GM19025 (cell line): ENCODE results near the gene TPI1.
"Not testable (repeated sequence)": the region's sequence is repeated elsewhere in the genome, so short reads cannot be mapped to it uniquely, and the experiment has no call there.

Experiments used
- ATAC-seq: cut with Tn5 transposase; IDR thresholded peaks from one replicate; pipeline ENCODE4 v1.9.1; 2021; ENCODE audit warnings: mild to moderate bottlenecking, low read depth, moderate library complexity; ENCODE audit not compliant: unreplicated experiment

The TPI1 gene

GRCh38 chr12:6865307-6865706 lies 2.0 kb upstream of the TPI1 start:
- not testable (repeated sequence) for ATAC-seq

- no peak for ATAC-seq
Measured at GRCh38 chr12:6866163-6866919, 990 bp upstream of the TPI1 start.

- ATAC-seq, result peak; percentile 8
Measured at GRCh38 chr12:6866920-6867412, 365 bp upstream of the TPI1 start.

DNA sequence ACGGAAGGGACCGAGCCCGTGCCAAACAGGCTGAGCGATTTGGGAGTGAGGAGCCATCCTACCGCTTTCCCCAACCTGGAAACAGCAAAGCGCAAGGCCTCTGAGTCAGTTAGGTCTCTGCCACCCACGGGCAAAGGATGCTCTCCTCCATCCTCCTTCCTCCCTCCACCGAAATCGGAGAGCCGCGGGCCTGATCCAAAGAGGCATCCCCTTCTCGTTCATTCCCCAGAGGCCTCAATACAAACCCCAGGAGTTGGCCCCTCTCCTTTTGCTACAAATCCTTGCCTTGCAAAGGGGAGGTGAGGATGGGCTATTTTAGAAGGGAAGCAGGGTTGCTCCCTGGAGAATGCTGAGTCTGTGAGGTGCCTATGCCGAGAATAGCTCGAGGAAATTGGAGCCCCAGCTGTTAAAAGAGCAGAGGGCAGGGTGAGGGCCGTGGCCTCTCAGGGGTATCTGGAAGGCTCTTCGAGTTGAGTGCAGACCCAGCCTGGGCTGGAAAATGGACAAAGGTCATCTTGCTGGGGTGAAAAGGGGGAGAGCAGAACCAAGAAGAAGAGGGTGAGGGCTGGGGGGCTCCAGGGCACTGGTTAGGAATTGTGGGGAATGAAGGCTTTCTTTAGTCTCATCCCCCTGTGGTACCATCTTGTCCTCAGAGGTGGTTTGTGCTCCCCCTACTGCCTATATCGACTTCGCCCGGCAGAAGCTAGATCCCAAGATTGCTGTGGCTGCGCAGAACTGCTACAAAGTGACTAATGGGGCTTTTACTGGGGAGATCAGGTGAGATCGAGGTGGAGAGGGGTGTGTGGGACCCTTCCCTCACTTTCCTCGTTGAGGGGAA lies 1.1 kb downstream of the TPI1 start:
- no peak for ATAC-seq

GRCh38 chr12:6869049-6870021 lies 2.0 kb downstream of the TPI1 start:
- no peak for ATAC-seq

DNA sequence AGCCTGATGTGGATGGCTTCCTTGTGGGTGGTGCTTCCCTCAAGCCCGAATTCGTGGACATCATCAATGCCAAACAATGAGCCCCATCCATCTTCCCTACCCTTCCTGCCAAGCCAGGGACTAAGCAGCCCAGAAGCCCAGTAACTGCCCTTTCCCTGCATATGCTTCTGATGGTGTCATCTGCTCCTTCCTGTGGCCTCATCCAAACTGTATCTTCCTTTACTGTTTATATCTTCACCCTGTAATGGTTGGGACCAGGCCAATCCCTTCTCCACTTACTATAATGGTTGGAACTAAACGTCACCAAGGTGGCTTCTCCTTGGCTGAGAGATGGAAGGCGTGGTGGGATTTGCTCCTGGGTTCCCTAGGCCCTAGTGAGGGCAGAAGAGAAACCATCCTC lies 3.0 kb downstream of the TPI1 start:
- not testable (repeated sequence) for ATAC-seq

DNA sequence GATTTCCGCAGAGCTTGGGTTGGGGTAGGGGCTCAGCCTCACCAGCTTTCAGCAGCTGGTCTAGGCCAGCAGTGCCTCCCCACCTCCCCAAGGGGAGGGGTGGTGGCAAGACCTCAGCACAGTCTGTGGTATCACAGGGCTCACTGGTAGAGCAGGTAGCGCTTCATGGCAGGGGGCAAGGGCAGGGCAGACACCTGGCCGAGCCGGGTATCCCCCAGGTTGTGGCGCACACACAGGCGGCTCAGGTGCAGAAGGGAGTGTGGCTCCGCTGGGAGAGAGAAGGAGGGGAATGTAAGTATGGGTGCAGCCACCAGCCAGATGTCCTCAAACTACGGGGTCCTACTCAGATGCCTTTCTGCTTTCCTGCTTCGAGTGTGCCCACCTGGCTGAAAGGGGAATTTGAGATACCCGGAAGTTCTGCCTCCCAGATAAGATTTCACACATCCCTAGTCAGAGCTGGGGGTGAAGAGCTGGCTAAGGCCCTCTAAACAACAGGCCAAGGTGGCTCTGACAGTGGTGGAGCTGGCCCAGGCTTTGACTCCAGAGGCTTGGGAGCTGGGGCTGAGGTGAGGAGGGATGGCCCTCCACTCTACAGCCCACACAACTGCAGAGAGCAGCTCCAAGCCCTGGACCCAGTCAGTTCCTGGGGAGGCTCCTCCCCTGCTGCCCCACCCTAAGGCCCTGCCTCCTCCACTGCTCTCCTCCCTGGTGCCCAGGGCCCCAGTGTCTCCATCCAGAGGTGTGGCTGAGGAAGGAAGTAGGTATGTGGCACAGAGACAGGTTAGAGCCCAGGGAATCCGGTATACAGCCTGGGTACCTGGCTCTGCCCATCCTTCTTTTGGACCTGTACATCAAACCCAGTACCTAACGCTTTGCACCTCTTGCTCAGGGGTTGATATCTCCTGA lies 4.0 kb downstream of the TPI1 start:
- no peak for ATAC-seq

- peak; percentile 21 for ATAC-seq
Measured at GRCh38 chr12:6872073-6873048, 5.0 kb downstream of the TPI1 start.

DNA sequence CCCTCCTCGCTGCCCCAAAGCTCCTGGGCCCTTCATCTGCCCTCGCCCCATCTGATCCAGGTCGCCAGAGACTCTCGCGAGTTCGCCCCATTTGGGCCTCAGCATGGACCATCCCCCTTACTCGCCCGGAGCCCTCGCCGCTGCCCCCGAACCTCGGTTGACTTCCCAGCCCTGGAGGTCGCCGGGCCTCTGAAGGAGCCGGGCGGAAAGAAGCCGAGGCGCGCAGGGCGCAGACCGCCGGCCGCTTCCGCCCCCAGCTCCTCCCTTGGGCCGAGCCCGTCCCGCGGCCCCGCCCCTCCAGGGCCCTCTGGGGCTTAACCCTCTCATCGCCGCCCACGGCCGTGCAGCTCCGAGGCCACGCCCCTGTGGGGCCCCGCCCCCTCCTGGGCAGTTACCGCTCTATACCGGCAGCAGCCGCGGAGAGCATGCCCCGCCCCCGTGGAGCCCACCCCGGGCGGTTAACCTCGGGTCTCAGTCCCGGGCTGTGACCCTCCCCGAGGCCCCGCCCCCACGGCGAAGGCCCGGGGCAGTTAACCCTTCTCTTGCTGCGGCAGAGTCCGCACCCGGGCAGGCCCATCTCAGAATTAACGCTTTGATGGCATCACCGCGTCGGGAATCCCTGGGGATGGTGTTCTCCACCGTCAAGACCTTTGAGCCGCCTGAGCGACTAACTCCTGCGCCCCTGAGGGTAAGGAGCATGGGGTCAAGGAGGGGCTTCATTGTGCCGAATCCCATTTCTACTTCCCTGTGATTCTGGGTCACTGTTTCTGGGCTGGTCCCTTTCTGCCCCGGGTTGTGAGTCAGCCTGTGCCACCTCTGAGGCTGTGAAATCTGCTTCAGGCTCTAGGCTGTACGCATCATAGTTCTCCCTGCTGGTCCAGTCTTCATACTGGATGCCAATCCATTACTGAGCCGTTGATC lies 6.0 kb downstream of the TPI1 start, which contains the start of gene SPSB2:
Gene SPSB2, minus strand, starts transcription at position 210 of the 921 bp plus-strand sequence. CDS start 402 bp downstream, outside the sequence.
- ATAC-seq, result peak; percentile 70

DNA sequence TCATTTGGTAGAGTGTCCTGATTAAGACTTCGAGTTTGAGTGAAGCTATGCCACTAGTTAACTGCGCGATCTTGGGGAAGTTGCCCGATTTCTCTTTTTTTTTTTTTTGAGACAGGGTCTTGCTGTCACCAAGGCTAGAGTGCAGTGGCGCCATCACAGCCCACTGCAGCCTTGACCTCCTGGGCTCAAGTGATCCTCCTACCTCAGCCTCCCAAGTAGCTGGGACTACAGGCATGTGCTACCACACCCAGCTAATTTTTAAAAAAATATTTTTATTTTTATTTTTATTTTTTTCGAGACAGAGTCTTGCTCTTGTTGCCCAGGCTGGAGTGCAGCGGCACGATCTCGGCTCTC lies 6.7 kb downstream of the TPI1 start:
- not testable (repeated sequence) for ATAC-seq

GRCh38 chr12:6879824-6880223 lies 12.5 kb downstream of the TPI1 start:
- ATAC-seq, result not testable (repeated sequence)

DNA sequence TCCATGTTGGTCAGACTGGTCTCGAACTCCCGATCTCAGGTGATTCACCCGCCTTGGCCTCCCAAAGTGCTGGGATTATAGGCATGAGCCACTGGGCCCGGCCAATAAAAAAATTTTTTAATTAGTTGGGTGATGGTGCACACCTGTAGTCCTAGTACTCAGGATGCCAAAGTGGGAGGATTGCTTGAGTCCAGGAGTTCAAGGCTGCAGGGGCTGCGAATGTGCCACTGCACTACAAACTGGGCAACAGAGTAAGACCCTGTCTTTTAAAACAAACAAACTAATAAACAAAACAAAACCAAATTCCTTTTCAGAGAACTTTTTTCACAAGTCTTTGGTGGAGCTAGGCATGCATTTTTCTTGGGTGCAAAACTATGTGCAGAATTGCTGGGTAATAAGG lies 15.9 kb downstream of the TPI1 start:
- no peak for ATAC-seq

DNA sequence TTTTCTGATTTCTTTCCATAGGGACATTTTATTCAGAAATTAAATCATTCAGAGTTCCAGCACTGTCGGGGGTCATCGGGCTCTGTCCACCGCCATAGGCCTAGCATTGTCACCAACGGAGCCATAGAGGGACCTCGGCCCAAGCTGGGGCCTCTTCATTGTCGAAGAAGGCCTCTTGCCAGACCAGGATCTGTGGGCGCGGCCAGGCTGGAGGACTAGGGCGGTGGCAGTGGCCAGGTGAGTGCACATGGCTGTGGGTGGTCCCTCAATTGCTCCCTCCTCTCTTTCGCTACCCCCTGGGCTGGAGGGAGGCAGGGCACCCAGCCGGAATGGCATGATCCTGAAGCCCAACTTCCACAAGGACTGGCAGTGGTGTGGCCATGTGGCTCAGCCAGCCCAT lies 16.4 kb downstream of the TPI1 start:
- no peak for ATAC-seq

DNA sequence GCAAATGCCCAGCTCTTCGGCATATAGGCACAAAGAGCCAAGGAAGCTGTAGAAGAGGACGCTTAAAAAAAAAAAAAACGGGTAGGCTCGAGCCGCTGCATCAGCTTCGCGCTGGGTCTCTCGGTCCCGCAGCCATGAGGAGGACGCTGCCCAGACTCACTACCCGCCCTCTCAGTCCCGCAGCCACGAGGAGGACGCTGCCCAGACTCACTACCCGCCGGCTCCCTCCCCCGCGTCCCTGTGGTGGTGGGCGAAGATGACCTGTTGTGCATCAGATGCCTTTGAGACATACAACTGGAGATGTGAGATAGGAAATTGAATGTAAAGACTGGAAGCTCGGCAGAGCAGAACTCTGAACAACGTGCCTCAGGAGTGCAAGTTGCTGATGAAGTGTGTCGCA lies 17.2 kb downstream of the TPI1 start:
- ATAC-seq, result no peak

- not testable (repeated sequence) for ATAC-seq
Measured at GRCh38 chr12:6886206-6886999, 19.1 kb downstream of the TPI1 start.

DNA sequence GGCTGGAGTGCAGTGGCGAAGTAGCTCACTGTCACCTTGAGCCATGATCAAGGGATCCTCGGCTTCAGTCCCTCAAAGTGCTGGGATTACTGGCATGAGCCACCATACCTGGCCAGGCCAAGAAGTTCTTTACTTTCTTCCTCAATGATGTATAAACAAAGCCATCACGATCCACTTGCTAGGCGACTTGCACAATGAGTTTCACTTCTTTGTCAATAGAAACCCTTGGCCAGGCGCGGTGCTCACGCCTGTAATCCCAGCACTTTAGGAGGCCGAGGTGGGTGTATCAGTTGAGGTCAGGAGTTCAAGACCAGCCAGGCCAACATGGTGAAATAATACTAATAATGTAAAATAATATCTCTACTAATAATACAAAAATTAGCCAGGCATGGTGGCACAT lies 20.1 kb downstream of the TPI1 start:
- no peak for ATAC-seq
